Smooth muscle cell of trachea (primary cell): ENCODE results near the gene APPL2. TPM values are rescaled to one million over a fixed set of nuclear protein-coding genes. Genes with fewer than 3 reads are reported as not detected.

Experiments used
- total RNA-seq: library from RNA; depleted of rRNA; stranded (reverse); fragments of >200 nt; gene quantifications from 2 replicates; pipeline ENCODE4 v1.2.1, GENCODE V29; 2014

APPL2 gene, protein sequence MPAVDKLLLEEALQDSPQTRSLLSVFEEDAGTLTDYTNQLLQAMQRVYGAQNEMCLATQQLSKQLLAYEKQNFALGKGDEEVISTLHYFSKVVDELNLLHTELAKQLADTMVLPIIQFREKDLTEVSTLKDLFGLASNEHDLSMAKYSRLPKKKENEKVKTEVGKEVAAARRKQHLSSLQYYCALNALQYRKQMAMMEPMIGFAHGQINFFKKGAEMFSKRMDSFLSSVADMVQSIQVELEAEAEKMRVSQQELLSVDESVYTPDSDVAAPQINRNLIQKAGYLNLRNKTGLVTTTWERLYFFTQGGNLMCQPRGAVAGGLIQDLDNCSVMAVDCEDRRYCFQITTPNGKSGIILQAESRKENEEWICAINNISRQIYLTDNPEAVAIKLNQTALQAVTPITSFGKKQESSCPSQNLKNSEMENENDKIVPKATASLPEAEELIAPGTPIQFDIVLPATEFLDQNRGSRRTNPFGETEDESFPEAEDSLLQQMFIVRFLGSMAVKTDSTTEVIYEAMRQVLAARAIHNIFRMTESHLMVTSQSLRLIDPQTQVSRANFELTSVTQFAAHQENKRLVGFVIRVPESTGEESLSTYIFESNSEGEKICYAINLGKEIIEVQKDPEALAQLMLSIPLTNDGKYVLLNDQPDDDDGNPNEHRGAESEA
- 46.7 and 58.9 TPM in 2 replicates for total RNA-seq

DNA sequence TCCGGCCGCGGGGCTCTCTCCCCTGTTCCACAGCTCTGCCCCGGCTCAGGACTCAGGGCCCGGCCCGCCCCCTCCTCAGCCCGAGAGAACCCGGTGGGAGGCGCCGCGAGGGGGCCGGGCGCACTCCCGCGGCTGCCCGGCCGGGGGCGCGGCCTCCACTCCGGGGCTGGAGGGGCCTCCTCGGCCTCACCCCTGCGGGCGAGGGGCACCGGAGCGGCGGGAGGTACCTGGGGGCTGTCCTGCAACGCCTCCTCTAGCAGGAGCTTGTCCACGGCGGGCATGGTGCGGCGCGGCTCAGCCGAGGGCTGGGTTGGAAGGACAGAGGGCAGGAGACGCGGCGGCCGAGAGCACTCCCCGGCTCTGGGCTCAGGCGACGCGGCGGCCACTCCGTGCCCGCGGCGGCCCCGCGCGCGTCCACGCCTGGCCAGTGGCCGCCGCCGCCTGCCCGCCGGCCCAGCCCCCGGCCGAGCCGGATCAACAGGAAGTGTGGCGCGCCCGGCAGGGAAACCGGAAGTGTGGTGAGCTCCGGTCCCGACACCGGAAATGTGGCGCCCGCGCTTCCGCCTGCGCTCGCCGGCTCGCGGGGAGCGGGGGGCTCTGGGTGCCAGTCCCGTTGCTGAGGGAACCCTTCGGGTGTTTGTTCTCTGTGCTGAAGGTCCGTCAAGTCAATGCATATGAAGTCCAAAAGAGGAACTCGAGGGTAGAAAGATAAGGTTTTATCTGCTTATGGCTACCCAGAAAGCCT, at the start of gene APPL2:
Gene APPL2 (minus strand): TSS at position 443 of the 745 bp plus-strand sequence. CDS start 162 bp downstream, at position 281.

Other genes starting within 250 kb of the APPL2 start
- gene NOPCHAP1, start 249.9 kb downstream of the APPL2 start, total RNA-seq = 4.6 and 6.3 TPM in 2 replicates
- gene ALDH1L2, start 151.7 kb downstream of the APPL2 start, total RNA-seq = 41.4 and 57.9 TPM in 2 replicates
- 93.0 and 115 TPM in 2 replicates for gene WASHC4, start 128.4 kb downstream of the APPL2 start, total RNA-seq
- 74.3 and 79.7 TPM in 2 replicates for gene C12orf75, start 94.5 kb upstream of the APPL2 start, total RNA-seq